ENCODE measurements around the gene ARHGEF12.

Gene ARHGEF12

GRCh38 chr11:120505801-120506425 lies 169.7 kb downstream of the ARHGEF12 start:
- no peak overlapping the region for H3K4me2 ChIP-seq (ENCODE audit: low read depth, low read length, poor library complexity, severe bottlenecking)
- H2AFZ ChIP-seq (ENCODE audit: low read depth, low read length, severe bottlenecking): no peak overlapping the region
- no peaks in the 10 kb centered on the region for H3K9me3 ChIP-seq (ENCODE audit: insufficient read depth, low read length)
- H3K9ac ChIP-seq (ENCODE audit: low read length): no peak overlapping the region
- no peaks in the 10 kb centered on the region for H3K27me3 ChIP-seq (ENCODE audit: low read length)
- no peaks in the 10 kb centered on the region for H4K20me1 ChIP-seq (ENCODE audit: low read depth, low read length)
- no peaks in the 10 kb centered on the region for H3K36me3 ChIP-seq (ENCODE audit: low read length)
- no peak for TF ChIP-seq CTCF (IDR thresholded peaks at IDR 0.05; ENCODE audit: insufficient read depth, low read length, poor library complexity, severe bottlenecking)
- no peak for TF ChIP-seq EZH2phosphoT487 (conservative IDR thresholded peaks at IDR 0.05; ENCODE audit: low read length)
- H3F3A ChIP-seq (ENCODE audit: insufficient read depth): no peaks in the 10 kb centered on the region
- no peak overlapping the region for H3K4me3 ChIP-seq (ENCODE audit: insufficient read depth, low read length, poor library complexity, severe bottlenecking)
- no peak overlapping the region for H3K27ac ChIP-seq (ENCODE audit: low read depth, low read length)
- H3K79me2 ChIP-seq (ENCODE audit: insufficient read depth, low read length): no peaks in the 10 kb centered on the region
- H3K9me2 ChIP-seq (replicated peaks; ENCODE audit: insufficient read depth, low read length): no peaks in the 10 kb centered on the region

- TF ChIP-seq CTCF (IDR thresholded peaks at IDR 0.05; ENCODE audit: insufficient read depth, low read length, poor library complexity, severe bottlenecking): no peak
- no peak for TF ChIP-seq EZH2phosphoT487 (conservative IDR thresholded peaks at IDR 0.05; ENCODE audit: low read length)
- Histone ChIP-seq H3K27ac (ENCODE audit: low read depth, low read length) (no peak overlapping the region), H4K20me1 (ENCODE audit: low read depth, low read length) (no peaks in the 10 kb centered on the region), H3K27me3 (ENCODE audit: low read length) (no peaks in the 10 kb centered on the region), H2AFZ (ENCODE audit: low read depth, low read length, severe bottlenecking) (no peak overlapping the region), H3K9me2 (replicated peaks; ENCODE audit: insufficient read depth, low read length) (no peaks in the 10 kb centered on the region), H3K4me3 (ENCODE audit: insufficient read depth, low read length, poor library complexity, severe bottlenecking) (no peak overlapping the region), H3F3A (ENCODE audit: insufficient read depth) (no peaks in the 10 kb centered on the region), H3K9me3 (ENCODE audit: insufficient read depth, low read length) (no peaks in the 10 kb centered on the region), H3K9ac (ENCODE audit: low read length) (no peak overlapping the region), H3K36me3 (ENCODE audit: low read length) (no peaks in the 10 kb centered on the region), H3K4me2 (ENCODE audit: low read depth, low read length, poor library complexity, severe bottlenecking) (no peak overlapping the region), H3K79me2 (ENCODE audit: insufficient read depth, low read length) (no peaks in the 10 kb centered on the region)
These were observed 173.3 kb downstream of the ARHGEF12 start for GRCh38 chr11:120509346-120510053.

GRCh38 chr11:120510406-120511115 lies 174.3 kb downstream of the ARHGEF12 start:
- Histone ChIP-seq H3K79me2 (ENCODE audit: insufficient read depth, low read length) (no peaks in the 10 kb centered on the region), H2AFZ (ENCODE audit: low read depth, low read length, severe bottlenecking) (no peak overlapping the region), H4K20me1 (ENCODE audit: low read depth, low read length) (no peaks in the 10 kb centered on the region), H3K9me3 (ENCODE audit: insufficient read depth, low read length) (no peaks in the 10 kb centered on the region), H3F3A (ENCODE audit: insufficient read depth) (no peaks in the 10 kb centered on the region), H3K4me3 (ENCODE audit: insufficient read depth, low read length, poor library complexity, severe bottlenecking) (no peak overlapping the region), H3K27me3 (ENCODE audit: low read length) (no peaks in the 10 kb centered on the region), H3K27ac (ENCODE audit: low read depth, low read length) (no peak overlapping the region), H3K4me2 (ENCODE audit: low read depth, low read length, poor library complexity, severe bottlenecking) (no peak overlapping the region), H3K36me3 (ENCODE audit: low read length) (no peaks in the 10 kb centered on the region), H3K9me2 (replicated peaks; ENCODE audit: insufficient read depth, low read length) (no peaks in the 10 kb centered on the region), H3K9ac (ENCODE audit: low read length) (no peak overlapping the region)
- TF ChIP-seq EZH2phosphoT487 (conservative IDR thresholded peaks at IDR 0.05; ENCODE audit: low read length) (no peak), CTCF (IDR thresholded peaks at IDR 0.05; ENCODE audit: insufficient read depth, low read length, poor library complexity, severe bottlenecking) (no peak)
